Kidney epithelial cell (primary cell): ENCODE results near the gene WNT7B. TPM values are rescaled to one million over a fixed set of nuclear protein-coding genes. Genes with fewer than 3 reads are reported as not detected.

Experiments used
- DNase-seq: peaks from one replicate; pipeline ENCODE4 v3.0.0-alpha.2; 2010; ENCODE audit warnings: low read depth
- H3K27me3 ChIP-seq: 2 replicates; pipeline ENCODE4 v1.6.0; 2011; ENCODE audit warnings: low read length; ENCODE audit not compliant: control insufficient read depth, insufficient read depth
- H3K36me3 ChIP-seq: 2 replicates; pipeline ENCODE4 v1.5.1; 2011; ENCODE audit warnings: low read length; ENCODE audit not compliant: control insufficient read depth, insufficient read depth
- H3K4me3 ChIP-seq: 2 replicates; pipeline ENCODE4 v1.5.1; 2011; ENCODE audit warnings: low read depth, mild to moderate bottlenecking, control low read depth, low read length
- total RNA-seq: library from RNA; depleted of rRNA; stranded (reverse); fragments of >200 nt; gene quantifications from 2 replicates; pipeline ENCODE4 v1.2.3, GENCODE V29; 2015
- TF ChIP-seq, protein P1 (sequence below): IDR thresholded peaks from 2 replicates; pipeline ENCODE4 v1.5.1; 2011; ENCODE audit warnings: mild to moderate bottlenecking, moderate library complexity, low read length, control low read depth, inconsistent platforms; ENCODE audit not compliant: insufficient read depth, poor library complexity, severe bottlenecking

WNT7B gene
- total RNA-seq, 1 donor from 2014 or later = 15.3 TPM

DNA sequence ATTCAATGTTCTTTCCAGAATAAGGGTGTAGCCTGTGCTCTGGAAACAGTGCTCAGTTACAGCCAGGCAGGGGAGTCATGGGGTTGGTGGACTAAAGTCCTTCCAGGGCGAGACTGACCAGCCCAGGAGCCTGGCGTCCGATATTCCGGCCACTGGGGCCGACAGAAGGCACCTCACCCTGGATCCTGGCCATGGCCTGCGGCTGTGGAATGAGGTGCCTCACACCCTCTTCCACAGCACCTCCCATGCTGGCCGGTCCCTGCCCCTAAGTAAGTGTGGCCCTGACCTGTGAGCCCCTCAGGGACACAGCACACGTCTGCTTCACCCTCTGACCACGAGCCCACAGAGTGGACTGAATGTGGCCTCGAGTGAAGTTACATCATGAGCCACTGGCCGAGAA lies 50.5 kb downstream of the WNT7B start:
- Histone ChIP-seq H3K4me3 (no peak overlapping the region), H3K36me3 (no peaks in the 10 kb centered on the region), H3K27me3 (no peaks in the 10 kb centered on the region)
- TF ChIP-seq, protein P1, sequence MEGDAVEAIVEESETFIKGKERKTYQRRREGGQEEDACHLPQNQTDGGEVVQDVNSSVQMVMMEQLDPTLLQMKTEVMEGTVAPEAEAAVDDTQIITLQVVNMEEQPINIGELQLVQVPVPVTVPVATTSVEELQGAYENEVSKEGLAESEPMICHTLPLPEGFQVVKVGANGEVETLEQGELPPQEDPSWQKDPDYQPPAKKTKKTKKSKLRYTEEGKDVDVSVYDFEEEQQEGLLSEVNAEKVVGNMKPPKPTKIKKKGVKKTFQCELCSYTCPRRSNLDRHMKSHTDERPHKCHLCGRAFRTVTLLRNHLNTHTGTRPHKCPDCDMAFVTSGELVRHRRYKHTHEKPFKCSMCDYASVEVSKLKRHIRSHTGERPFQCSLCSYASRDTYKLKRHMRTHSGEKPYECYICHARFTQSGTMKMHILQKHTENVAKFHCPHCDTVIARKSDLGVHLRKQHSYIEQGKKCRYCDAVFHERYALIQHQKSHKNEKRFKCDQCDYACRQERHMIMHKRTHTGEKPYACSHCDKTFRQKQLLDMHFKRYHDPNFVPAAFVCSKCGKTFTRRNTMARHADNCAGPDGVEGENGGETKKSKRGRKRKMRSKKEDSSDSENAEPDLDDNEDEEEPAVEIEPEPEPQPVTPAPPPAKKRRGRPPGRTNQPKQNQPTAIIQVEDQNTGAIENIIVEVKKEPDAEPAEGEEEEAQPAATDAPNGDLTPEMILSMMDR = no peak
- no peak for DNase-seq

DNA sequence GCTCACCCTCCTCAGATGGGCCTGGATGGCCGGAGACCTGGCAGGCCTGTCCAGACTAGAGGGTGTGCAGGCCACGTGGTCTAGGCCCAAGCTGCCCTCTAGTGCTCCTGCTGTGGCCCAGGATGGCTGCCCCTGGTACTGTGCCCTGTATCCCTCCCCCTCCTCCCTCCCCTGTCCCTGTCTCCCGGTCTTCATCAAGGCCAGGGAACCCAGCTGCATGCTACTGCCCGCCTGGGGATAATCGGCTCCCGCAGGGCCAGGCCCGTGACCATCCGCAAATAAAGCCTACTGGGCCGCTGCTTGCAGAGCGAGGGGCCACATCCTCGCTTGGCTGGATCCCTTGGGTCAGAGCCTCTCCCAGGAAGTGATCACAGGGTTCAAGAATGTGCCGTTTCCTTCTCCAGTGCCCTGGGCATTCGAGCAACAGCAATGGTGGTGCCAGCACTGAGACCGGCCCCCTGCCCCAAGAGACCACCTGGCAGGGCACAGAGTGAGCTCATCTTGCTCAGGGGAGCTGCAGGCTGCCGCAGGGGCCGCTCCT lies 51.1 kb downstream of the WNT7B start:
- Histone ChIP-seq H3K27me3 (no peaks in the 10 kb centered on the region), H3K4me3 (no peak overlapping the region), H3K36me3 (no peaks in the 10 kb centered on the region)
- TF ChIP-seq, protein P1 = no peak
- no peak for DNase-seq

DNA sequence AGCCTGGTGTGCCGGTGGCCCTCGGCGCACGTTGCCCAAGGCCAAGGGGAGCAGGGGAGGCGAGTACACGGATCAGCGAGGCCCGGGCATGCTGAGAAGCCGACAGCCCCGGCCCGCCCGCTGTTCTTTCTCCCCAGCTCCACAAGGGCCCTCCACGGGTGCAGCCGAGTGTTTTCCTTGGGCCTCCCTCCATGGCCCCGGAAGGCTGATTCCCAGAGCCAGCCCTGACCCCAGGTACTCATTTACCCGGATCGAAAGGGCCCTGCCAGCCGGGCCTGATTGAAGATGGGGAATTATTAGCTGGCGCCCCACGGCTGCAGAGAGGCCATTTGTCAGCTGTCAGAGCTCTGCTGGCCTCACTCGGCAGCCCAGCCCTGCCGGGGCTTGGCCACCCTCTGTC lies 53.1 kb downstream of the WNT7B start:
- TF ChIP-seq, protein P1 = no peak
- H3K4me3 ChIP-seq = no peak overlapping the region
- no peak for DNase-seq

DNA sequence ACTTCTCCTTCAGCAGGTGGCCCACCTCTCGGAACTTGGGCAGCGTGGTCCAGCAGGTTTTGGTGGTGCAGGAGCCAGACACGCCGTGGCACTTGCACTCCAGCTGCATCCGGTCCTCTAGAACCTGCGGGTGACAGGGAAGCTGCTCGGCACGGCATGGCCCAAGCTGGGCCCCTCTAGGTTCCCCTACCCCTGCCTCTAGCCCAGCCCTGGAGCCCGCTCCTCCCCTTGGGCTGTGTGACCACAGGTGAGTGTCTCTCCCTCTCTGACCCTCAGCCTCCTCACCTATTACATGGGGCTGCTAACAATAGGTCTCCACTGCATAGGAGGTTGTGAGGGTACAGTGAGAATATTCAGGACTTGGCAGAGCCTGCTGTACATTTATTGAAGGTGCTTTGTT lies 53.8 kb downstream of the WNT7B start:
- no peaks in the 10 kb centered on the region for H3K27me3 ChIP-seq
- no peak for DNase-seq
- TF ChIP-seq, protein P1 = no peak
- H3K4me3 ChIP-seq = no peak overlapping the region
- no peaks in the 10 kb centered on the region for H3K36me3 ChIP-seq

More for the DNA sequence above, 53.1 kb downstream of the WNT7B start:
- no peaks in the 10 kb centered on the region for H3K27me3 ChIP-seq
- H3K36me3 ChIP-seq = no peaks in the 10 kb centered on the region

DNA sequence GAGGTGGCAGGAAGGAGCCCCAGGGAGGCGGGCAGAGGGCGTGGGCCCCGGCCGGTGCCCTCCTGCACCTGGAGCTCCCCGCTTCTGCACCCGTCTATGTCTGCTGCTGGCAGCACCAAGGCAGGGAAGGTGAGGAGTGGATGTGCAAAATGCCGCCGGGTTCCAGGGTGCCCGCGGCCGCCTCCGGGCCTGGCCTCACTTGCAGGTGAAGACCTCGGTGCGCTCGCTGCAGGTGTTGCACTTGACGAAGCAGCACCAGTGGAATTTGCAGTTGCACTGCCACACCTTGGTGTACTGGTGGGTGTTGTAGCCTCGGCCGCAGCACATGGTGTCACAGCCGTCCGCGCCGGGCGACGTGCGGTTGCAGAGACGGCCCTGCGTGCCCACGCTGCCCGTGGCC lies 54.3 kb downstream of the WNT7B start:
- Histone ChIP-seq H3K27me3 (no peaks in the 10 kb centered on the region), H3K4me3 (no peak overlapping the region), H3K36me3 (no peaks in the 10 kb centered on the region)
- DNase-seq = no peak
- TF ChIP-seq, protein P1 = no peak

DNA sequence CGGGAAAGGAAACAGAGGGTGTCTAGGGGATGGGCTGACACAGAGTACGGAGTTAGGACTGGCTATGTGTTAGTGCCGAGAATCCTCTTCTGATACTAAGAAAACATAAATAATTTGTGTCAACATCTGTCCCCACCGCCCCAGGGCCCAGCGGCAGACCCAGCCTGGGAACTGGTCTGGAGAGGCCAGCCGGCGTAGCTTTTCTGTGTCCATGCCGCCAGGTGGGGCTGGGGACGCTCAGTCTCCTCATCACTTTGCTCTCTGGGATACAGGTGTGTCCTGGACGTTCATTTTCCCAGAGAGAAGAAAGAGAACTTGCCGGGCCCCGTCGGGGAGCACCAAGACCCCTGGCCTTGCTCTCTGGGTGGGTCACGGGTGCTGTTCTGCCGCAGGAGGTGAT lies 54.7 kb downstream of the WNT7B start:
- Histone ChIP-seq H3K4me3 (no peak overlapping the region), H3K27me3 (no peaks in the 10 kb centered on the region), H3K36me3 (no peaks in the 10 kb centered on the region)
- DNase-seq = no peak
- TF ChIP-seq, protein P1 = no peak
